SJSA1 (cell line): ENCODE results near the gene TRIM36. TPM values are rescaled to one million over a fixed set of nuclear protein-coding genes. Genes with fewer than 3 reads are reported as not detected.
A peak's percentile ranks its signal among the peaks of the same experiment; 100 is the strongest.

Experiments used
- DNase-seq, 2 experiments: peaks; one replicate each; pipeline ENCODE4 v3.0.0-alpha.2; 2015 to 2020; ENCODE audit warnings: low spot score in 2 of 2, low read depth in 1 of 2
- H3K27ac ChIP-seq: fragments of 250-450 bp; sonication (Bioruptor Pico); 2 replicates; pipeline ENCODE4 v1.5.1; 2020; ENCODE audit warnings: mild to moderate bottlenecking, moderate library complexity
- H3K27me3 ChIP-seq: fragments of 250-450 bp; sonication (Bioruptor Pico); replicated peaks from 2 replicates; pipeline ENCODE4 v1.5.1; 2020; ENCODE audit warnings: mild to moderate bottlenecking, moderate library complexity
- H3K36me3 ChIP-seq: fragments of 250-450 bp; sonication (Bioruptor Pico); 2 replicates; pipeline ENCODE4 v1.5.1; 2020; ENCODE audit warnings: mild to moderate bottlenecking
- H3K4me1 ChIP-seq: fragments of 250-450 bp; sonication (Bioruptor Pico); replicated peaks from 2 replicates; pipeline ENCODE4 v1.6.1; 2021; ENCODE audit warnings: mild to moderate bottlenecking
- H3K4me3 ChIP-seq: fragments of 250-450 bp; sonication (Bioruptor Pico); 2 replicates; pipeline ENCODE4 v1.5.1; 2020; ENCODE audit warnings: mild to moderate bottlenecking
- H3K9me3 ChIP-seq: fragments of 250-450 bp; sonication (Bioruptor Pico); replicated peaks from 2 replicates; pipeline ENCODE4 v1.5.1; 2020; ENCODE audit warnings: mild to moderate bottlenecking
- total RNA-seq: library from RNA; depleted of rRNA; stranded (reverse); fragments of >200 nt; shearing (Covaris generic); gene quantifications from 2 replicates; pipeline ENCODE4 v1.2.3, GENCODE V29; 2014; rRNA removed

Gene TRIM36, protein sequence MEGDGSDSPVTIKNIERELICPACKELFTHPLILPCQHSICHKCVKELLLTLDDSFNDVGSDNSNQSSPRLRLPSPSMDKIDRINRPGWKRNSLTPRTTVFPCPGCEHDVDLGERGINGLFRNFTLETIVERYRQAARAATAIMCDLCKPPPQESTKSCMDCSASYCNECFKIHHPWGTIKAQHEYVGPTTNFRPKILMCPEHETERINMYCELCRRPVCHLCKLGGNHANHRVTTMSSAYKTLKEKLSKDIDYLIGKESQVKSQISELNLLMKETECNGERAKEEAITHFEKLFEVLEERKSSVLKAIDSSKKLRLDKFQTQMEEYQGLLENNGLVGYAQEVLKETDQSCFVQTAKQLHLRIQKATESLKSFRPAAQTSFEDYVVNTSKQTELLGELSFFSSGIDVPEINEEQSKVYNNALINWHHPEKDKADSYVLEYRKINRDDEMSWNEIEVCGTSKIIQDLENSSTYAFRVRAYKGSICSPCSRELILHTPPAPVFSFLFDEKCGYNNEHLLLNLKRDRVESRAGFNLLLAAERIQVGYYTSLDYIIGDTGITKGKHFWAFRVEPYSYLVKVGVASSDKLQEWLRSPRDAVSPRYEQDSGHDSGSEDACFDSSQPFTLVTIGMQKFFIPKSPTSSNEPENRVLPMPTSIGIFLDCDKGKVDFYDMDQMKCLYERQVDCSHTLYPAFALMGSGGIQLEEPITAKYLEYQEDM
- 0.22 and 1.3 TPM in 2 replicates for total RNA-seq

DNA sequence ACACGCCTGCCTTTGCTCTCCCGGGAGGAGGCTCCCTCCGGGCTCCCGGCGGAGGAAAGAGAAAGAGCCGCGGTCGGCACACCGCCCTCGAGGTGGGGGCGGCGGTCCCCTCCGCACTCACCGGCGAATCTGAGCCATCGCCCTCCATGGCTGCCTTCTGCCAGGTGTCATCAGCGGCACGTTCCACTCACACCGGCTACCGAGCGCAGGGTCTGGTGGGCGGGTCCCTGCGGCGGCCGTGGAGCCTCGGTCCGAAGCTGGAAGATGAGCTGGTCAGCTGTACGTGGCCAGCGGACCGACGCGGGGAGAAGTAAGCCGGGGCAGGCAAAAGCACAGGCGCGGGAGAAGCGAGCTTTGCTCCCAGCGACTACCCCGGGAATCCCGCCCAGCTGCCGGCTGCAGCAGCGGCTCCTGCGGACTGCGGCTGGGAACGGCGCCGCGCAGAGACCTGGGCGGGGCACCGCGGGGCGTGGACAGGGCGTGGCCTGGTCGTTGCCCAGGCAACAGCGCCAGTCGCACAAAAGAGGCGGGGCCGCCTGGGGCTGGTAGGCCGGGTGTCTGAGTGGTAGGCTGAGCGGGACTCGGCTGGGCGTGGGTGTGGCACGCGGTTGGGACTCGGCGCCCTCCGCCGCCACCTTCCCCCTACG lies at the start of gene TRIM36:
Gene TRIM36, minus strand, starts transcription at position 422 of the 647 bp plus-strand sequence. Its CDS starts 274 bp downstream, at position 148.
- H3K9me3 ChIP-seq: peaks cover 6% of the 10 kb centered on the region; the same call in 1 of the 2 replicates
- H3K27ac ChIP-seq: no peak within 1 kb of the TSS
- peak; percentile 92 to 98 for DNase-seq
- H3K36me3 ChIP-seq: no peaks in the 10 kb centered on the region
- peak within 1 kb of the TSS; percentile 61 for H3K4me3 ChIP-seq
- peaks cover 17% of the 10 kb centered on the region for H3K4me1 ChIP-seq
- H3K27me3 ChIP-seq: peaks cover 48% of the 10 kb centered on the region

DNA sequence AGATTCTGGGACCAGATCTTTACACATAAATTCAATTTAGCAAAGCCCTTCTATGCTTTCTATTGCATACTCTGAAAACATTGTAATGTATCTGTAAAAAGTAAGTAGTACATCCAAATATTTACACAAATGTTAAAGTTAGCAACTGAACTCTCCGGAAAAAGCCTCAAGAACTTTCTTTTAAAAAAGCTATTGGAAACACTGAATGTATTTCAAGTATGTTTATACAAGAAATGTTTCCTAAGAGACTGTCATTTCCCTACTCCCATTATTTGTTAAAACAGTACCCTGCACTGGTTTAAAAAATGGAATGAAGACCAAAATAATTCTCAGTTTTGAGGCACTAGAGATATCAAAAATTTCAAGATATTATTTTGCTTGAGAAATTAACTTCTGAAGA lies 44.8 kb upstream of the TRIM36 start:
- Histone ChIP-seq H3K36me3 (peaks cover 33% of the 10 kb centered on the region), H3K4me1 (peaks cover 8% of the 10 kb centered on the region), H3K9me3 (no peaks in the 10 kb centered on the region), H3K27ac (no peak overlapping the region), H3K4me3 (no peak overlapping the region), H3K27me3 (no peaks in the 10 kb centered on the region)
- peak in 1 of 2 experiments; percentile 10 for DNase-seq

DNA sequence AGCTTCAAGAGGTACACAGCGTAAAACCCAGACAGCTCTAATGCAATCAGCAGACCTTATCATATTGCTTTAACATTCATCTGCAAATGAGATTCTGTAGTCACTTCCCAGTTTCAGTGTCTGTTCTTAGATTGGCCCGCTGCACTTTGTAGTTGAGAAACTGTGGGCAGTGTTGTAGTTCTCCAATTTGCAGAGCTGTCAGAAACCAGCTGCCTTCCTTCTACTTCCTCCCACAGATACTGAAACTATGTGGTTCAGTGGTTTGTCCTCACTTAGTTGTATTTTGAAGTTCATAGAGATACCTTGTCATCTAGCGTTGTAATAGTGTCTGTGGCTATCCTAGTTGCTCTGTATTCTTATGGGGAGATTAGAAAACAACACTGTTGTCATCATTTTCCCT lies 39.6 kb upstream of the TRIM36 start:
- DNase-seq: no peak
- no peaks in the 10 kb centered on the region for H3K9me3 ChIP-seq
- H3K36me3 ChIP-seq: peaks cover 19% of the 10 kb centered on the region
- no peak overlapping the region for H3K4me3 ChIP-seq
- no peak overlapping the region for H3K27ac ChIP-seq
- 0 out of 2 replicates have a peak, but pooled peaks cover 3% of the 10 kb centered on the region for H3K27me3 ChIP-seq
- H3K4me1 ChIP-seq: no peaks in the 10 kb centered on the region

- H3K36me3 ChIP-seq: no peaks in the 10 kb centered on the region
- 0 out of 2 replicates have a peak, but pooled peaks cover 6% of the 10 kb centered on the region for H3K27me3 ChIP-seq
- no peak for DNase-seq
- H3K4me1 ChIP-seq: no peaks in the 10 kb centered on the region
- H3K27ac ChIP-seq: no peak overlapping the region
- no peak overlapping the region for H3K4me3 ChIP-seq
- no peaks in the 10 kb centered on the region for H3K9me3 ChIP-seq
Observed at GRCh38 chr5:115202952-115203351, 33.2 kb upstream of the TRIM36 start.

- Histone ChIP-seq H3K4me1 (no peaks in the 10 kb centered on the region), H3K27ac (no peak overlapping the region), H3K27me3 (peaks cover 17% of the 10 kb centered on the region), H3K36me3 (no peaks in the 10 kb centered on the region), H3K9me3 (no peaks in the 10 kb centered on the region), H3K4me3 (no peak overlapping the region)
- DNase-seq: no peak
Observed at GRCh38 chr5:115196161-115196560, 26.5 kb upstream of the TRIM36 start.

- Histone ChIP-seq H3K27me3 (peaks cover 18% of the 10 kb centered on the region), H3K36me3 (no peaks in the 10 kb centered on the region), H3K4me3 (no peak overlapping the region), H3K9me3 (no peaks in the 10 kb centered on the region), H3K4me1 (no peaks in the 10 kb centered on the region), H3K27ac (no peak overlapping the region)
- DNase-seq: no peak
Observed at GRCh38 chr5:115194676-115195075, 25.0 kb upstream of the TRIM36 start.

GRCh38 chr5:115193295-115193694 lies 23.6 kb upstream of the TRIM36 start:
- H3K27ac ChIP-seq: no peak overlapping the region
- no peaks in the 10 kb centered on the region for H3K4me1 ChIP-seq
- peaks cover 22% of the 10 kb centered on the region for H3K27me3 ChIP-seq
- H3K9me3 ChIP-seq: no peaks in the 10 kb centered on the region
- no peaks in the 10 kb centered on the region for H3K36me3 ChIP-seq
- no peak for DNase-seq
- no peak overlapping the region for H3K4me3 ChIP-seq

- DNase-seq: no peak
- Histone ChIP-seq H3K27ac (no peak overlapping the region), H3K9me3 (no peaks in the 10 kb centered on the region), H3K4me1 (no peaks in the 10 kb centered on the region), H3K36me3 (no peaks in the 10 kb centered on the region), H3K27me3 (peaks cover 23% of the 10 kb centered on the region), H3K4me3 (no peak overlapping the region)
Observed at GRCh38 chr5:115192098-115192497, 22.4 kb upstream of the TRIM36 start.

DNA sequence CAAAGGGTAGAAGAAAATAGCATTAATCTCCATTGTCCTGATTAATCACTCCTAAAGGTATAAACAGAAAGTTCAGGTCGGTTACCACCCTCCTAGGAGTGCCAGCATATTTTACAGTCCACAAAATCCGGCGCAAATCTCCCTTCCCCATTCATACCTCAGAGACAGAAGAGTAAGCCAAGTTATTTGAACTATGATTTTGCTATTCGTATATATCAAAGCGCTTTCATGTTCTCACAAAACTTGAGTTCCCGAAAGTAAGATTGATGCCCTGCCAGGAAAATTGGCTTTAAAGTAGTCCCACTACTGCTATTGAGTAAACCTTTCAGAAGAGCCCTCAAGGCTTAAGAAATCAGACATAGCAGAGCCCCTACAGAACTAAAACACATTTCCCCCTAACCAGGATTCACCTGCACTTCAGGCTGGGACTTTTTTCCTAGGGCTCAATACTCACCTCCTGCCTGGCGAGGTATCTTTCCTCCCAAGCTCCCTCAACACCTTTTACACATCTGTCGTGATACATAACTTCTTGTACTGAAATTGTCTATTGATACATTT lies 21.8 kb upstream of the TRIM36 start:
- Histone ChIP-seq H3K4me3 (no peak overlapping the region), H3K9me3 (no peaks in the 10 kb centered on the region), H3K27me3 (peaks cover 20% of the 10 kb centered on the region), H3K27ac (no peak overlapping the region), H3K4me1 (no peaks in the 10 kb centered on the region), H3K36me3 (no peaks in the 10 kb centered on the region)
- DNase-seq: no peak

- Histone ChIP-seq H3K36me3 (no peaks in the 10 kb centered on the region), H3K9me3 (no peaks in the 10 kb centered on the region), H3K4me1 (no peaks in the 10 kb centered on the region), H3K4me3 (no peak overlapping the region), H3K27me3 (peaks cover 16% of the 10 kb centered on the region), H3K27ac (no peak overlapping the region)
- no peak for DNase-seq
Observed at GRCh38 chr5:115190388-115190787, 20.7 kb upstream of the TRIM36 start.

DNA sequence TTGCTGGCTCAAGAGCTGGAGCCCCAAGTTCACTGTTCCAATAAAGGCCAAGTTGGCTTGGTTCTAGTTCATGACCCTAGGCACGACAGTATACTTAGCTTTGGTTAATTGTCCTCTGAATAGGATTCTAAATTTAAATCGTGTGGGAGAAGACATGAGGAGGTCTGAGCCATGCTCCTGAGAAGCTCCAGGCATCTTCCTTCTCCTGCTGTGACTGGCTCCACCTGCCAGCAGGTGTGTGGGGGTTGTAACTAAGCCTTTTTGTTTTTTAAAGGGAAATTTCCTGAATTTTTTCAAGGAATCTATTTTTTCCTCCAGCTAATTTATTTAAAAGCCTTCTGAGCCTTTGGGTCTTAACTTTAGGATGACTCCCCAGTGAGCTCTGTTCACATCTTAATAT lies 20.2 kb upstream of the TRIM36 start:
- Histone ChIP-seq H3K4me1 (no peaks in the 10 kb centered on the region), H3K36me3 (no peaks in the 10 kb centered on the region), H3K27ac (no peak overlapping the region), H3K27me3 (peaks cover 16% of the 10 kb centered on the region), H3K4me3 (no peak overlapping the region), H3K9me3 (no peaks in the 10 kb centered on the region)
- no peak for DNase-seq

DNA sequence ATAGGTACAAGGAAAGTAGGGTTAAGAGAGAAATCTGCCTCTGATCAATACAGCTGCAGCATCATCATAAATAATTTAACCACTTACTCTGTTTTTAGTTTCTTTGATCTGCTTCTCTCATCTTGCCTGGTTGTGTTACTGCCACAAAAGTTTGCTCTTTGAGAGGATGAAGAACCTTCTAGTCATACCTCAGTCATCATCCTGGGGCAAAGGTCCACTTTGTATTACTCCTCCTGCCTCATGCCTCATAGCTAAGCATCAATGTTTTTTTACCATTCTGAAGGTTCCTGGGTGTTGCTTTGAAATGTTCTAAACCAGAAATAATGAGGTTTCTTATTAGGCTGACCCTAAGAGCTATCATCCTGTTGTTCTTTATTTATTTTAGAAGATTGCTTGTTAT lies 17.1 kb upstream of the TRIM36 start:
- H3K27me3 ChIP-seq: peaks cover 32% of the 10 kb centered on the region
- H3K9me3 ChIP-seq: no peaks in the 10 kb centered on the region
- DNase-seq: no peak
- no peak overlapping the region for H3K27ac ChIP-seq
- H3K4me1 ChIP-seq: no peaks in the 10 kb centered on the region
- H3K36me3 ChIP-seq: no peaks in the 10 kb centered on the region
- no peak overlapping the region for H3K4me3 ChIP-seq

DNA sequence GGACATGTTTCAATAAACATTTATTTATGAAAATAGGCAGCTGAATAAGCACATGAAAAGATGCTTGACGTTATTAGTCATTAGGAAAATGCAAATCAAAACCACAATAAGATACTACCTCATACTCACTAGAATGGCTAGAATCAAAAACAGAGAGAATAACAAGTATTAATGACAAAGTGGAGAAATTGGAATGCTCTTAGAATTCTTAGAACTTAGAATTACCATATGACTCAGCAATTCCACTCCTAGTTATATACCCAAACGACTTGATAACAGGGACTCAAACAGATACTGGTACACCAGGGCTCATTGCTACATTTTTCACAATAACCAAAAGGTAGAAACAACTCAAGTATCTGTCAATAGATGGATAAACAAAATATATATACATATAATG lies 15.1 kb upstream of the TRIM36 start:
- Histone ChIP-seq H3K27ac (no peak overlapping the region), H3K36me3 (no peaks in the 10 kb centered on the region), H3K4me1 (peaks cover 7% of the 10 kb centered on the region), H3K4me3 (no peak overlapping the region), H3K27me3 (peaks cover 52% of the 10 kb centered on the region), H3K9me3 (no peaks in the 10 kb centered on the region; the same call in 1 of the 2 replicates)
- no peak for DNase-seq
